ENCODE measurements around the gene ELN.

- TF ChIP-seq, protein P1, sequence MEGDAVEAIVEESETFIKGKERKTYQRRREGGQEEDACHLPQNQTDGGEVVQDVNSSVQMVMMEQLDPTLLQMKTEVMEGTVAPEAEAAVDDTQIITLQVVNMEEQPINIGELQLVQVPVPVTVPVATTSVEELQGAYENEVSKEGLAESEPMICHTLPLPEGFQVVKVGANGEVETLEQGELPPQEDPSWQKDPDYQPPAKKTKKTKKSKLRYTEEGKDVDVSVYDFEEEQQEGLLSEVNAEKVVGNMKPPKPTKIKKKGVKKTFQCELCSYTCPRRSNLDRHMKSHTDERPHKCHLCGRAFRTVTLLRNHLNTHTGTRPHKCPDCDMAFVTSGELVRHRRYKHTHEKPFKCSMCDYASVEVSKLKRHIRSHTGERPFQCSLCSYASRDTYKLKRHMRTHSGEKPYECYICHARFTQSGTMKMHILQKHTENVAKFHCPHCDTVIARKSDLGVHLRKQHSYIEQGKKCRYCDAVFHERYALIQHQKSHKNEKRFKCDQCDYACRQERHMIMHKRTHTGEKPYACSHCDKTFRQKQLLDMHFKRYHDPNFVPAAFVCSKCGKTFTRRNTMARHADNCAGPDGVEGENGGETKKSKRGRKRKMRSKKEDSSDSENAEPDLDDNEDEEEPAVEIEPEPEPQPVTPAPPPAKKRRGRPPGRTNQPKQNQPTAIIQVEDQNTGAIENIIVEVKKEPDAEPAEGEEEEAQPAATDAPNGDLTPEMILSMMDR (IDR thresholded peaks at IDR 0.05), result no peak
- TF ChIP-seq POLR2A (IDR thresholded peaks at IDR 0.05), result no peak
These were observed 42.0 kb downstream of the ELN start for GRCh38 chr7:74069790-74070618.
